ENCODE measurements around the gene DOC2B.
"Not testable (repeated sequence)": the region's sequence is repeated elsewhere in the genome, so short reads cannot be mapped to it uniquely, and the experiment has no call there.

Gene DOC2B

GRCh38 chr17:210402-210801 lies 29.0 kb upstream of the DOC2B start:
- DNase-seq (ENCODE audit: low read depth), result no peak

DNA sequence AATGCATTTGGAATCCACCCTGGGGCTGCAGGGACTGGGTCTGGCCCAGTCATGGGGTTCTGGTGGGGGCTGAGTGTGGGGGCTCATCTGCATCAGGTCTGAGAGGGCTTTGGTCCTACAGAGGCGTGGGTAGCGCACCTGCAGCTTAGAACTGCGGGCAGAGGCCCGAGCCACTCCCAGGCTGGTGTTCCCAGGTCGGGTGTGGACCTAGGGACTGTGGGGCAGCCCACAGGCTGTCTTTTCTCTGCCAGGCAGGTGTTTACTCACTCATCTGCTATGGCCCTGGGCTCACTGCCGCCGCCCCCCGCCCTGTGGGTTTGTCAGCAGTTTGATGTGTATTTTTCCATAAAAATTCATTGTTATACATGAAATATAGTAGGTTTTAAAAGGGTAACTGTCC lies 27.0 kb upstream of the DOC2B start:
- DNase-seq (ENCODE audit: low read depth), result no peak

- DNase-seq (ENCODE audit: low read depth), result no peak
Measured at GRCh38 chr17:207775-208174, 26.3 kb upstream of the DOC2B start.

DNA sequence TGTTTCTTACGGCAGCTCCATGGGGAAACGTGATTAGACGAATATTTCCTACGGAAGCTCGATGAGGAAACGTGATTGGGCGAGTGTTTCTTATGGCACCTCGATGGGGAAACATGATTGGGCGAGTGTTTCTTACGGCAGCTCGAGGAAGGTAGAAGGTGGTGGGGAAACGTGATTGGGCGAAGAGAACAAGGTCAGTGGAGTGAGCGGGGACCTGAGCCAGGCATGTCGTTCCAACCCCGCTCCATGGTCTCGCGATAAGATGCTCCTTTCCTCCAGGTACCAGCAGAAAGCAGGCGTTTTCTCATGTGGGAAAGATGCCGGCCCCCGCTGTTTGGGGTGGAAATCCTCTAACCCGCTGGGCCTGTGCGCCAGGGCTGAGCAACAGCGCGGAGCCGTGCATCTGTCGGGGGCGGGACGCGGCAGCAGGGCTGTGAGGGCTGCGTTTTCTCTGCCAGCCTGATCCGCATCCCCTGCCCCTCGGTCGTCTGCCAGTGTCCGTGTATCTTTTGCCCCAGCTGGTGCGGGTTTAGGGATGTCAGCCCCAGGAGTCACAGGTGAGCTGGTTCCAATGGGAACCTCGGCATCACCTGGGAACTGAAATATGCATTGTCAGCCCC lies 25.6 kb upstream of the DOC2B start:
- DNase-seq (ENCODE audit: low read depth), result no peak

GRCh38 chr17:206484-206883 lies 25.0 kb upstream of the DOC2B start:
- DNase-seq (ENCODE audit: low read depth), result not testable (repeated sequence)

GRCh38 chr17:205817-206216 lies 24.4 kb upstream of the DOC2B start:
- DNase-seq (ENCODE audit: low read depth), result no peak

DNA sequence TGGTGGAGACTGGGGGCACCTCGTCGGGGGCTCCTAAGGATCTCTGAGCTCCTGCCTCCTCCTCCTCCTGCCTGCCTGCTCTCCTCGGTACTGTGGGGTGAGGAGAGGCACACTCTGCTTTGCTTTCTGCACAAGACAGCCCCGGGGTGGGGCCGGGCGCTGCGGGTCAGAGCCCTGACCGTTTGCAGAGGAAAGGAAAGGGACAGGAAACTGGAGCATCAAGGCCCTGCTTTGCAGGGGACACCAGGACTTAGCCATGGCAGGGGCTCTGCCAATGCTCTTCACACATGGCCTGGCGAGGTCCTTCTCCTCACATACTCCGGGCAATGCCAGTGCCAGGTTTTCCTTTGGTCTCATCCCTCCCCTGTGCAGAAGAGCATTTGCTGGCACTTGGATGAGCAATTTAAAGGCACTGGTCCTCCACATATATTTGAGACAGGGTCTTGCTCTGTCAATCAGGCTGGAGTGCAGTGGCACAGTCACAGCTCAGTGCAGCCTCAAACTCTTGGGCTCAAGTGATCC lies 23.8 kb upstream of the DOC2B start:
- no peak for DNase-seq (ENCODE audit: low read depth)

- no peak for DNase-seq (ENCODE audit: low read depth)
Measured at GRCh38 chr17:204427-205147, 23.1 kb upstream of the DOC2B start.

DNA sequence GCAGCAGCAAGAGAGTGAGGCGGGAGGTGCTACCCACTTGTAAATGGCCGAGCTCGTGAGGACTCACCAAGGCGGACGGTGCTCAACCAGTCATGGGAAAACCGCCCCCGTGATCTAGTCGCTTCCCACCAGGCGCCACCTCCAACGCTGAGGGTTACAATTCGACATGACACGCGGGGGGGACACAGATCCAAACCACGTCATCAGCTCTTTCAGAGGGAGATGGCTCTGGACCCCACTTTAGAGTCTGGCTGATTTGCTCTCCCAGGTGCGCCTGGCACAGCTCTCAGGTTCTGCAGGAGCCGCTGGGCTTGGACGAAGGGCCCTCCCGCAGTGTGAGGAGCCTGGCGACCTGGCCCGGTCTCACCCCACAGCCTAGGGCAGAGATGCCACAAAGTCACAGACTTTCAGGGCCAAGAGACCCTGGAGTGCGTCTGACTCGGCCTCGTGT lies 21.1 kb upstream of the DOC2B start:
- DNase-seq (ENCODE audit: low read depth), result no peak

DNA sequence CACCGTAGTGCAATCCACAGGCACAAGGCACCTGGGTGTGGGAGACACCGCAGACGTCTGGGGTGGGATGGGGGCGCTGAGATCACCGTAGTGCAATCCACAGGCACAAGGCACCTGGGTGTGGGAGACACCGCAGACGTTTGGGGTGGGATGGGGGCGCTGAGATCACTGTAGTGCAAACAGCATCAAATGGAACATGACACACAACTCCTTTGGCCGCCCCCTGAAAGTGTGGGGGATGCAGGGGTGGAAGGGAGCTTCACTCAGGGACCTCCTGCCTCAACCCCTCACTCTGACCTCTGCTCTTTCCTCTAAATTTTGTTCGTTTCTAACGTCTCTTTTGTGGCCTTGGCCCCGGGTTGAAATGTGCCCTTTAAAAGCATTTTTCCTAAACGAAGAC lies 20.3 kb upstream of the DOC2B start:
- DNase-seq (ENCODE audit: low read depth), result not testable (repeated sequence)

DNA sequence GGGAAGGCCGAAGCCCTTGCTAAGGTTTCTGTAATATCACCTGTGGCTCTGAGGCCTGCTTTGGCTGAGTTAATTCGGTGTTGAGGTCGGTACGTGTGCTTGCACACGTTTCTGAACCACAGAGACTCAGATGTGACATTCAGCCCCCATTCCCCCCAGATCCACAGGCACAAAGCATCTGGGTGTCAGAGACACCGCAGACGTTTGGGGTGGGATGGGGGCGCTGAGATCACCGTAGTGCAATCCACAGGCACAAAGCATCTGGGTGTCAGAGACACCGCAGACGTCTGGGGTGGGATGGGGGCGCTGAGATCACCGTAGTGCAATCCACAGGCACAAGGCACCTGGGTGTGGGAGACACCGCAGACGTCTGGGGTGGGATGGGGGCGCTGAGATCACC lies 19.8 kb upstream of the DOC2B start:
- not testable (repeated sequence) for DNase-seq (ENCODE audit: low read depth)

DNA sequence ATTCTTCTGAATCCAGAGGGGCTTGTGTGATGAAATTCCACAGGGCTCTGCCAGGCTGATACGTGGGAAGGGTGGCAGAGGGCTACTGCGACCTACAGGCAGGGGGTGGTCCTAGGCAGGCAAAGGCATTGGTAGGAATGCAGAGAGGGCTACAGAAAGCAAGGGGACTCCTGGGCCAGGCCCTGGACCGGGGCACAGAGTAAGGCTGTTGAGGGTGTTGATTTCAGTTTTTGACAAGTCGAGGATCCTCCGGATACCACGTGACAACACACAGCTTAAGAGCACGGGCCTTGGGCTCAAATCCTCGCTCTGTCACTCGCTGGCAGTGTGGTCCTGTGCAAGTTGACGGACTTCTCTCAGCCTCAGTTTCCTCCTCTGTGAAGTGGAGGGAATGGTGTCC lies 19.1 kb upstream of the DOC2B start:
- DNase-seq (ENCODE audit: low read depth), result no peak

- DNase-seq (ENCODE audit: low read depth), result no peak
Measured at GRCh38 chr17:199806-200545, 18.5 kb upstream of the DOC2B start.

DNA sequence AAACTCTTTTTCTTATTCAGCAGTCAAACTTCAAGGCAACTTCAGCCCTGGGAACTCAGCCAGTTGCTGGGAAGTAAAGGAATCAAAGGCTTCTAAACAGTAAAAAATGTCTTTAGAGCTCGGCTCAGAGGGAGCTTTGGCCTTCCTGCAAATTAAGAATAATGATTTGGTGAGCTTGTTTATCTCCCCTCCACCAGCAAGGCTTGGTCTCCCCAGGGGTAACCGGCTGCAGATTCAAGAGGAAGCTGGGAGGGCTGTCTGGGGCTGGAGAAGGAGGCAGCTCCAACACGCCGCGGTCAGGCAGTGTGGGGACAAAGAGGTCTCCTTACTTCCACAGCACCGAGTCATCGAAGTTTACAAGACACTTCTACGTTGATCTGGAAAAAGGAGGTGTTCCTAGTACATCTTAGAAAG lies 17.7 kb upstream of the DOC2B start:
- DNase-seq (ENCODE audit: low read depth), result no peak

- DNase-seq (ENCODE audit: low read depth), result not testable (repeated sequence)
Measured at GRCh38 chr17:198225-198624, 16.8 kb upstream of the DOC2B start.

DNA sequence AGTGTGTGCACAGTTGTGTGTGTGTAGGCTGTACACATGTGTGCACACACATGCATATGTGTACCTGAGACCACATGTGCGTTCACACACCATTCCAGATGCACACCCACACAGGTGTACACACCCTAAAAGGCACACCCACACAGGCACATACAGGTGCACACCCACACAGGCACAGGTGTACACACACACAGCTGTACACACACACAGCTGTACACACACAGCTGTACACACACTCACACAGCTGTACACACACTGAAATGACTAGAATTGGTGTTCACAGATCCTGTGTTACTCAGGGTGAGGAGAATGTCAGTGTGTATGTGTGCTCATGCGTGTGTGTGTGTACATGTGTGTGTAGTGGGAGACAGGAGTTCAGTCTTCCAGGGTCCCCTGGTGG lies 15.9 kb upstream of the DOC2B start:
- no peak for DNase-seq (ENCODE audit: low read depth)

- DNase-seq (ENCODE audit: low read depth), result no peak
Measured at GRCh38 chr17:194828-195602, 13.6 kb upstream of the DOC2B start.

DNA sequence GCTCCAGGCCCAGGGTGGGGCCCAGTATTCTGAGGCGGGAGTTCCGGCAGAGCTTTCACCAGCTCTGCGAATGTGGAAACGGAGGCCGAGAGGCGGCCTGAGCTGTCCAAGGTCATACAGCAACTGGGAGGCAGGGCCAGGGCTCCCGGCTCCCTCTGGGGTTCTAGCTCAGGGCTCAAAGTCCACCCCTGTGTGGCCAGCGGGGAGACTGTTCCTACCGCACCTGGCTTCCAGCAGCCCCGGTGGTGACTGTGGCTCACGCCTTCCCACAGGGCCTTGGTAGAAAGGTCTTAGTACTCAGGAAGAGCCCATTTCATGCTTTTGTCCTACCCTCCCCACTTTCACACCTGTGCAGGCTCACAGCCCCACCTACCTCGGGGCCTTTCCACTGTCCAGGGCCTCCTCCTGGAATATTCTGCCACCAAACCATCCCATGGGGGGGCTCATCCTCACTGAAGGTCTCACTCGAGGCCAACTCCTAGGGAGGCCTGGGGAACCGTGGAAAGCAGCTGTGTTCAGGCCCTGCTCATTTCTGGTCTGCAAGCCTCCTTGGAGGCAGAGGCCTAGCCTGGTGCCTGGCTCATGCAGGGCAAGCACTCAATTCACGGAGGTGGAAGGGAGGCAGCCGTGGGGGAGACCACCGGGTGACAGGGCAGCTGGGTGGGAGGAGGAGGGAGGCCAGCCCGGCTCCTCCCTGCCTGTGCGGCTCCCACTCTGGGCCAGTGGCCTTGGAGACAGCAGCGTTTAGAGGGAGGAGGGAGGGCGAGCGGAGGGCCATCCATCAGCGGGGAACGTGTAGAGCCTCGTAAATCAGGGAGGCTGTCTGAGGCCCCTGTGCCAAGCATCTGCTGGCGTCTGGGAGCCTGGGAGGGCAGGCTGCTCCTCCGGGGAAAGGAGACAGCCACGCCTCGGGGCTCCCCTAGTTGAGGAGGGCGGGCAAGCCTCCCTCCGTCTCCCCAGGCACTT lies 12.7 kb upstream of the DOC2B start:
- DNase-seq (ENCODE audit: low read depth), result no peak

DNA sequence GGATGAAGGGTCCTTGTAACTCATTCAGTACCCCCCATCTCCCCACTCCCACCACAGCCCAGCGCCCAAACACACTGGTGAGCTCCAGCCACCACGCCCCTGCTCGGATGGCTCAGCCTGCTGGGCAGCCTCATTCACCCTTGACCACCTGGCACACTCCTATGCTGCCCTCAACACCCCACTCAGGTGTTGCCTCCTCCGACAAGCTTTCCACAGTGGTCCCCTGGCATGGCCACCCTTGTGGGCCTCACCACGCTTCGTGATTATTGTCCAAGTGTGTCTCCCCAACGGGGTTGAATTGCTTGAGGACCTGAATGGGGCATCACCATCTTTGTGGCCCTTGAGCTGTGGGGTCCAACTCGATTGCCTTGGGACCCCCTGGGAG lies 12.0 kb upstream of the DOC2B start:
- no peak for DNase-seq (ENCODE audit: low read depth)

DNA sequence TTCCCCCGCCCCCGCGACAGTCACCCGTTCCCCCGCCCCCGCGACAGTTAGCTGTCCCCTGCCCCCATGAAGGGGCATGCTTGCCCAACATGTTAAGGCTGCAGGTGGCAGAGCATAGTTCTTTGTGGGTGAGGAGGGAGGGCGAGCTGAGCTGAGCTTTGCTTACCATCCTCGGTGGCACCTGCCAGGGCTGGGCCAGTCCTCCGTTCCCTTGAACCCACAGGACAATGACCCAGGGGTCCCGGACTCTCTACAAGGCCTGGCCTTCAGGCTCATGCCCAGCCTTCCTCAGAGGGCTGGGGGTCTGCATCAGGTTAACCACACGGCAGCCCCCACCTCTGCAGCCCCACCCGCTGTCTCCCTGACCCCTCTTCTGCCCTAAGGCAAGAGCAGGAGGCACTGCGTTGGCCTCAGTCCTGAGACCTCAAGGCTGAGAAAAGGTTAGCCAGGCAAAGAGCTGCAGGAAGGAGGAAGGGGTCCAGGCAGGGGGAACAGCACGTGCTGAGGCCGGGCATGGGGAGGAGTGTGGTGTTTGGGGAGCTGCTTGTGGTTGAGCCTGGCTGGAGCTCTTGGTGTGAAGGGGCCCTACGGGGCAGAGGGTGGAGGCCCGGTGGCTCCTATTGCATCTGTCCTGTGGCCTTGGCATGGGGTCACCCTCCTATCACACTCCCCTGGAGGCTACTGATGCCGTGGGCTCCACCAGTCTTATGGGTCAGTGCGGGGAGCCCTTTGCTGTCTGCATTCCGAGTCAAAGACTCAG lies 11.4 kb upstream of the DOC2B start:
- no peak for DNase-seq (ENCODE audit: low read depth)
